K562 (cell line): Measurements from ENCODE around the gene GTPBP2. TPM values are rescaled to one million over a fixed set of nuclear protein-coding genes. Genes with fewer than 3 reads are reported as not detected.
A peak's percentile ranks its signal among the peaks of the same experiment; 100 is the strongest.

Experiments
- BRD4 ChIP-seq: fragments of 200-600 bp; sonication (generic); IDR thresholded peaks from 2 replicates; pipeline ENCODE4 v1.6.1; 2017; ENCODE audit warnings: inconsistent platforms
- GABPB2 ChIP-seq: fragments of 250-450 bp; sonication (Bioruptor Pico); conservative IDR thresholded peaks from 2 replicates; pipeline ENCODE4 v1.5.1; 2021; ENCODE audit warnings: mild to moderate bottlenecking
- LCOR ChIP-seq: sonication (generic); formaldehyde crosslinking; IDR thresholded peaks from 2 replicates; pipeline ENCODE4 v1.8.0; 2022; ENCODE audit warnings: mild to moderate bottlenecking, missing genetic modification reagents
- MEF2D ChIP-seq: conservative IDR thresholded peaks from 2 replicates; pipeline ENCODE4 v1.6.1; 2016; ENCODE audit warnings: low read depth, missing genetic modification characterization, missing compliant biosample characterization
- MGA ChIP-seq: fragments of 450-650 bp; IDR thresholded peaks from 2 replicates; pipeline ENCODE4 v1.6.1; 2016; ENCODE audit warnings: mild to moderate bottlenecking, moderate library complexity
- MTA1 ChIP-seq: fragments of 450-650 bp; IDR thresholded peaks from 2 replicates; pipeline ENCODE4 v1.6.1; 2017; ENCODE audit warnings: borderline replicate concordance
- POLR2A ChIP-seq: fragments of 450-650 bp; conservative IDR thresholded peaks from 2 replicates; pipeline ENCODE4 v1.6.1; 2016
- RBM34 ChIP-seq: fragments of 200-400 bp; formaldehyde crosslinking; IDR thresholded peaks from 2 replicates; pipeline ENCODE4 v1.6.1; 2018; ENCODE audit warnings: low read length, borderline replicate concordance; ENCODE audit not compliant: insufficient read depth
- SAP30 ChIP-seq: fragments of 200-600 bp; sonication (generic); IDR thresholded peaks from 2 replicates; pipeline ENCODE4 v1.6.1; 2012; ENCODE audit warnings: borderline replicate concordance, low read depth, mild to moderate bottlenecking, moderate library complexity, low read length, control low read depth, inconsistent platforms; ENCODE audit not compliant: insufficient read depth, poor library complexity, severe bottlenecking
- SUPT5H ChIP-seq: fragments of 450-650 bp; IDR thresholded peaks from 2 replicates; pipeline ENCODE4 v1.6.1; 2016
- ZNF143 ChIP-seq: sonication (generic); formaldehyde crosslinking; IDR thresholded peaks from 2 replicates; pipeline ENCODE4 v1.9.0; 2022; ENCODE audit warnings: mild to moderate bottlenecking, missing genetic modification reagents
- ZNF217 ChIP-seq: sonication (generic); formaldehyde crosslinking; IDR thresholded peaks from 2 replicates; pipeline ENCODE4 v1.8.0; 2022; ENCODE audit warnings: mild to moderate bottlenecking, missing genetic modification reagents
- ZNF780A ChIP-seq: fragments of 250-450 bp; sonication (Bioruptor Pico); IDR thresholded peaks from 2 replicates; pipeline ENCODE4 v1.5.0; 2021; ENCODE audit warnings: mild to moderate bottlenecking
- polyA plus RNA-seq, 8 experiments: library from polyadenylated mRNA; depleted of rRNA in 4 of 8; stranded (reverse) in 5 of 8; unstranded in 3 of 8; fragments of >200 nt; fragmentation: Nextera tagmentation in 2 of 8; fragmentation: Illumina TruSeq in 1 of 8; extraction: Ambion mirVana in 2 of 8; extraction: Trizol in 1 of 8; gene quantifications; 2 replicates each; pipeline versions ENCODE4 v1.2.1 to v1.2.3, GENCODE V29; 2011 to 2014; ENCODE audit warnings: inconsistent platforms in 1 of 8, missing spikeins in 1 of 8
- total RNA-seq, 7 experiments: library from RNA; depleted of rRNA in 6 of 7; stranded (reverse); fragments of >200 nt in 6 of 7; fragmentation: Illumina TruSeq in 2 of 7; extraction: Trizol in 2 of 7; gene quantifications; 2 replicates each; pipeline versions ENCODE4 v1.2.1 to v1.2.3, GENCODE V29; 2011 to 2021; ENCODE audit warnings: low replicate concordance in 1 of 7
- TF ChIP-seq, protein P1 (sequence below): IDR thresholded peaks from 2 replicates; pipeline ENCODE4 v1.6.1; 2011; ENCODE audit warnings: borderline replicate concordance, low read depth, mild to moderate bottlenecking, moderate library complexity, low read length; ENCODE audit not compliant: insufficient read depth, poor library complexity, severe bottlenecking

The GTPBP2 gene
- total and polyA plus RNA-seq, 9 of the 15 experiments (the other 6 are each of a cell fraction or from before 2014, with no cell fraction given) = 48.4 to 196 (median 111) TPM

DNA sequence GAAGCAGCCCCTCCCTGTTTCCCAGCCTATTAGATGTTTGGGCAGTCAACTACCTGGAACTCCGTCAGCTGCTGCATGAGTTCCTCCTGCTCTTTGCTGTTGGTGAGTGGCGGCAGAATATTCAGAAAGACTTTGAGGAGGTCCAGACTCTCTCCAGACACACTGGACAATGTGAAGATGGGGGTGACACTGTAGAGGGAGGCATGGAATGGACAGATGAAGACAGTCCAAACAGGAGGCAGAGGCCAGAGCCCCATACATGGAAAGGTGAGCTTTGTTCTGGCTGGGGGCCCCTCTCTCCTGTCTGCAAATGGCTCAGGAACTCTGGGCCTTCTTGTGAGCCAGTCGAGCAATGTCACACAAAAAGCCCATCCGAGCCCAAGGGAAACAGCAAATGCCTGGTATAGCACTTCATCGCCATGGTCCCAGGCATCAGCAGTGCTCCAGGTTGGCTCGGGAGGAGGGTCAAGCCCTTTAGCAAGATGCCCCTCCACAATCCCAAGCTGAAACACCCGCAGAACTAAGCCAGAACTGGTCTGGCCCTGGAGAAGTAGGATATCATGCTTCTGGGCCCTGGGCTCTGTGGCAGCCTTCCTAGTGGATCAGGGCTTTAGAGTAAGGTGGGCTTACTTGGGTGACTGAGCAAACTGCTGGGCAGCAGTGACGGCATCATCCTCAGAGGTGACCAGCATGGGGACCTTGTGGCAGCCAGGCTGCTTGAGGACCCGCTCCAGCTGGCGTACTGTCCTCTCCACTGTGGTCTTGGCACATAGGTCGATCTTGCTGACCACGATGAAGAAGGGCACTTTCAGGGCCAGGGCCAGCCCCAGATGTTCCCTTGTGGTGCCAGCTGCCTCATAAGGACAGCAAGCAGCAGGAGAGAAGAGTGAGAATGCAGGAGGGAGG, 4.9 kb downstream of the GTPBP2 start (continued):
- TF ChIP-seq ZNF143 (CRISPR knock-in tag) = 0 out of 2 replicates have a peak, but pooled peaks have one; percentile 19
- TF ChIP-seq LCOR (CRISPR knock-in tag) = 0 out of 2 replicates have a peak, but pooled peaks have one; percentile 43
- no peak for TF ChIP-seq ZNF217 (CRISPR knock-in tag)
- TF ChIP-seq RBM34 = no peak
- 0 out of 2 replicates have a peak, but pooled peaks have one; percentile 55 for TF ChIP-seq SUPT5H
- TF ChIP-seq, protein P1, sequence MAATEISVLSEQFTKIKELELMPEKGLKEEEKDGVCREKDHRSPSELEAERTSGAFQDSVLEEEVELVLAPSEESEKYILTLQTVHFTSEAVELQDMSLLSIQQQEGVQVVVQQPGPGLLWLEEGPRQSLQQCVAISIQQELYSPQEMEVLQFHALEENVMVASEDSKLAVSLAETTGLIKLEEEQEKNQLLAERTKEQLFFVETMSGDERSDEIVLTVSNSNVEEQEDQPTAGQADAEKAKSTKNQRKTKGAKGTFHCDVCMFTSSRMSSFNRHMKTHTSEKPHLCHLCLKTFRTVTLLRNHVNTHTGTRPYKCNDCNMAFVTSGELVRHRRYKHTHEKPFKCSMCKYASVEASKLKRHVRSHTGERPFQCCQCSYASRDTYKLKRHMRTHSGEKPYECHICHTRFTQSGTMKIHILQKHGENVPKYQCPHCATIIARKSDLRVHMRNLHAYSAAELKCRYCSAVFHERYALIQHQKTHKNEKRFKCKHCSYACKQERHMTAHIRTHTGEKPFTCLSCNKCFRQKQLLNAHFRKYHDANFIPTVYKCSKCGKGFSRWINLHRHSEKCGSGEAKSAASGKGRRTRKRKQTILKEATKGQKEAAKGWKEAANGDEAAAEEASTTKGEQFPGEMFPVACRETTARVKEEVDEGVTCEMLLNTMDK = no peak
- TF ChIP-seq SAP30 = no peak
- no peak for TF ChIP-seq GABPB2 (CRISPR knock-in tag)
- TF ChIP-seq ZNF780A (CRISPR knock-in tag) = no peak
- no peak for TF ChIP-seq MTA1
- TF ChIP-seq BRD4 = no peak
- peak; percentile 53 for TF ChIP-seq POLR2A
- no peak for TF ChIP-seq MGA
- no peak for TF ChIP-seq MEF2D (tag)
